Panc1 (cell line): ENCODE results near the gene SLC7A5.

Experiments
- CTCF ChIP-seq: fragments of 450-650 bp; IDR thresholded peaks from 2 replicates; pipeline ENCODE4 v1.5.1; 2017; ENCODE audit warnings: mild to moderate bottlenecking
- SIN3A ChIP-seq: IDR thresholded peaks from 2 replicates; pipeline ENCODE4 v1.6.1; 2012; ENCODE audit warnings: low read depth, mild to moderate bottlenecking, low read length, moderate library complexity, borderline replicate concordance; ENCODE audit not compliant: insufficient read depth

GRCh38 chr16:87821376-87822107 lies 47.8 kb downstream of the SLC7A5 start:
- TF ChIP-seq CTCF: no peak
- TF ChIP-seq SIN3A: no peak
